GM19397 (cell line): Measurements from ENCODE around the gene EVC2.

ENCODE experiments used
- ATAC-seq: cut with Tn5 transposase; IDR thresholded peaks from one replicate; pipeline ENCODE4 v1.9.1; 2021; ENCODE audit warnings: mild to moderate bottlenecking, moderate library complexity; ENCODE audit not compliant: unreplicated experiment

Gene EVC2

GRCh38 chr4:5517372-5517771, 191.0 kb downstream of the EVC2 start:
- ATAC-seq = no peak

GRCh38 chr4:5515646-5516045, 192.7 kb downstream of the EVC2 start:
- ATAC-seq = no peak
